Middle frontal gyrus (tissue), 1 donor: Measurements from ENCODE around the gene RXRA.
A peak's percentile ranks its signal among the peaks of the same experiment; 100 is the strongest.

Source experiments
- DNase-seq: peaks from one replicate; pipeline ENCODE4 v3.0.0-alpha.2; 2015; ENCODE audit warnings: low spot score; ENCODE audit errors: extremely low spot score

RXRA gene

DNA sequence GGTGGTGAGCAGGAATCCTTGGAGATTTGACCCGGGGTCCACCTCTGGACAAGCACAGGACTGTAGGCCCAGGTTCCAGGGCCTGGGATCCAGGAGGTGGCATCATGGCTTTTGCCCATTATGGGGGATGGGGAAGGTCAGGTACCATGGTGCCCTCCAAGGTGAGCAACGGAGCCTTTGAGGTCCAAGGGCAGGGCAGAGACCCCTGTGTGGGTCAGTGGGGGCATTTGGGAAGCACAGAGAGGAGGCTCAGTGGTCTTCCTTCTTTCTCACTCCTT is 117.7 kb downstream of the RXRA start:
- DNase-seq = no peak

DNA sequence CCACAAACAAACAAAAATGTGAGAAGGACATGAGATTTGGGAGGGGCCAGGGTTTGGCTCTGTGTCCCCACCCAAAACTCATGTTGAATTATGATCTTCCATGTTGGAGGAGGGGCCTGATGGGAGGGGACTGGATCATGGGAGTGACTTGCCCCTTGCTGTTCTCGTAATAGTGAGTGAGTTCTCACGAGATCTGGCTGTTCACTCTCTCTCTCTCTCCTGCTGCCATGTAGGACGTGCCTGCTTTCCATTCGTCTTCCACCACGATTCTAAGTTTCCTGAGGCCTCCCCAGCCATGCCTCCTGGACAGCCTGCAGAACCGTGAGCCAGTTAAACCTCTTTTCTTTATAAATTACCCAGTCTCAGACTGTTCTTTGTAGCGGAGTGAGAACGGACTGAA is 118.7 kb downstream of the RXRA start:
- no peak for DNase-seq

DNA sequence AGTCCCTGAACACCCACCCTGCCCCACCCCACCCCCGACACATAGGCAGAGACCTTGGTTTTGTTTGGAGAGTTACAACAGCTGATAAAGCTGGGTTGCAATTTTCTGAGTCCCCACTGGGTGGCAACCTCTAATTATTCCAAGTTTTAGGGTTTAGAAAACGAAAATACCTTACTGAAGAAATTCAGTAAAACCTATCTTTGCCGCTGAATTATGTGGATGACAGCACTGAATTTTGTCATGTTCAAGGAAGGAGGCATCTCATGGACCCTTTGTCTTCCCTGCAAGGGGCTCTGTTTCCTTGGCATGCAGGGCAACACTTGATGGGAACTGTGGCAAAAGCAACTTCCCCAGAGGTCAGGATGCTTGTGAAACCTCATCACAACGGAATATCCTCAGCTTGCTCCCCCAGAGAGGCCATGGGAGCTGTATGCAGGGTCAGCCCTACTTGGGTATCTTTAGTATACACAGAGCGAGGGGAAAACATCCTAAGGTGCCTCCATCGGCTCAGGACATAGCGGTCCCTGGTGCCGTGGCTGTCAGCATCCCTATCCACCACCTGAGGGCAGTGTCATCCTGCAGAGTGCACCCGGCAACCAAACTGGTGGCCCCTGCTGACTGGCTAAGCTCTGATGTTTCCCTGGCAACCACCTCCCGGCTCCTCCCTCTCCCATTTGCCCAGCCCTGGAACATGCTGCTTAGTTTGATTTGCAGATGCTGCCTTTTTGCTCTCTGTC is 123.1 kb downstream of the RXRA start:
- DNase-seq = peak; percentile 84

DNA sequence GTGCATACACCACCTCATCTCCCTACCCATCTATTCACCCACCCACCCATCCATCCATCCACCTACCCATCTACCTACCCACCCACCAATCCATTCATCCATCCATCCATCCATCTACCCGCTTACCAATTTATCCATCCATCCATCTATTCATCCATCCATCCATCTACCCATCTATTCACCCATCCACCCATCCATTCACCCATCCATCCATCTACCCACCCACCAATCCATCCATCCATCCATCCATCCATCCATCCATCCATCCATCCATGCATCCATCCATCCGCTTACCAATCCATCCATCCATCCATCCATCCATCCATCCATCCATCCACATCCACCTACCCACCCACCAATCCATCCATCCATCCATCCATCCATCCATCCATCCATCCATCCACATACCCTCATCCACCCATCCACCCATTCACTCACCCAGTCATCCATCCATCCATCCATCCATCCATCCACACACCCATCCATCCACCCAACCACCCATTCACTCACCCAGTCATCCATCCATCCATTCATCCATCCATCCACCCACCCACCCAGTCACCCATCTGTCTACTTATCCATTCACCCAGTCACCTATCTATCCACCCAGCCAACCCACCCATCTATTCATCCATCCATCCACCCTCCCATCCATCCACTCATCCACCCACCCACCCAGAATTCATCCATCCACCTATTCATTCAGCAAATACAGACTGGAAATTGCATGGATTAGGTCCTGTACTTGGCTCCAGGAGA is 125.6 kb downstream of the RXRA start:
- no peak for DNase-seq

DNA sequence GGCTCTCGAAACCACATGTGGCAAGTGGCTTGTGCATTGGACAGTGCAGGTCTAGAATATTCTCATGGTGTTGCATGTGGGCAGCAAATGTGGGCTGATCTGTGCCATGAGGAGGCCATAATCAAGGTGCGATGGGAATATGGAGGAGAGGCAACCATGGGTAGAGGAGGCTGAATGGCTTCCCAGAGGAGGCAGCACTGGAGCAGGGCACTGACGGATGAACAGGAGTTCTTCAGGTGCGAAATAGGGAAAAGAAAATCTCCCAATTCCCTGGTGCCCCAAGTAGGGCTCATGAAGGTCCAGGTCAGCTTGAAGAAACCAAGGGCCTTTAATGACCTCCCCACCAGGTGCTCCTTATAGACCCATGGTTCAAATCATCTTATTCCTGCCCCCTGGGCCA is 126.5 kb downstream of the RXRA start:
- DNase-seq = no peak

DNA sequence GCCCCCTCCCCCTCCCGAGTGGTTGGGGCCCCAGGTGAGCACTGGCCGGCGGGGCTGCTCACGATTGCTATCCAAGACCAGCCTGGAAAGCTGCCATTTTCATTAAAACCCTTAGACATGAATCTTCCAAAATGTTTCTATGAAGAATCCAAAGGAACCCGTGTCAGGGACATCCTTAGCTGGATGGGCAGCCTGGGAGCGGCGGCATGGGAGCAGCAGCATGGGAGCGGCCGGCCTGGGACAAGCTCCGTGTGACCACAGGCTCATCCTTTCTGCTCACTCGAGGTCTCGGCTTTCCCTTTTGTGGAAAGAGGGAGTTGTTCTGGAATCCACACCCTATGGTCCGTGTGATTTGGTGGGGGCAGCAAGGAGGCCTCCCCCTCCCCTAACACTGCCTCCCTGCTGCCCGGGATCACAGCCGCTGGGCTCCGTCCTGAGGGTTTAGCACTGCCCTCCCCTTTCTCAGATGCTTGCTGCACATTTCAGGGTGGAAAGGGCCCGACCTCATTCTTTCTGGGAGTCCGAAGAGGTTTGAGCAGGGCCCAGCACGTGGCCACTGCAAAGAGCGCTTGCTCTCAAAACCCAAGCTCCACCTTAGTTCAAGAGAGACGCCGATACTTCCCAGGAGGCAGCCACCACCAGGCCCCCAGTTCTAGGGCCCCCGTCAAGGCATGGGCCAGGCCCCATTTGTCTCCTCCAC is 127.7 kb downstream of the RXRA start:
- DNase-seq = no peak

DNA sequence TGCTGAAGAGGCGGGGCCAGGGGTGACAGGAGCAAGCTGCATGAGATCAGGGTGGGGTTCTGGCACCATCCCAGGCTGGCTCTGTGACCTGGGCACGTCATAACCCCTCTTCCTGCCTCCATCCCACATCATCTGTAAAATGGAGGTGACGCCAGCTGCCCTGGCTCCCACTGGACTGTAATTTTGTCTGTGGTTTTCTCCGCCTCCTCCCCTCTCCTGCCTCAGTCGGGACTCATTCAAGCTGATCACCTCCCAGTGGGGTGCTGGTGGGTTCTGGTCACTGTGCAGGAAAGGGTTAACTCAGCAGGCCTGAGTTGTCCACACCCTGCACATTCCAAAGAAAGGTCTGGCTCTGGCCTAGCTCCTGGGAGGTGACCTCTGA is 128.2 kb downstream of the RXRA start:
- no peak for DNase-seq

DNA sequence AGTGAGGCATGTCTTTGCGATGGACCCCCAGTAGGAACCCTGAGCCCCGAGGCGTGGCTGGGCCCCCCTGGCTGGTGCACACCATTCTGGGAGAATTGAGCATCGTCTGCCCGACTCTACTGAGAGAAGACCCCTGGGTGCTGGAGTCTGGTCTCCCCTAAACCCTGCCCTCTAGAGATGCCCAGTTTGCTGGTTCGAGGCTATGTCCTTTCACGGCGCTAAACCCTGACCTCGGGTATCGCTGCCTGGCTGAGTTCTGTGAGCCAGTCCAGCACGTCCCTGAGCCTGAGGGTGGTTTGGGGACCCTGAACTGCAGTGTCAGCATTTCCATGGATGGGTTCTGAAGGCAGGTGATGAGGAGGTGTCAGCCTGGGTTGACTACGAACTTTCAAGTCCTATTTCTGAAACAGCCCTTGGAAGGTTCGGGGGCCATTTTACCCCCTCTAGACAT is 128.8 kb downstream of the RXRA start:
- no peak for DNase-seq

DNA sequence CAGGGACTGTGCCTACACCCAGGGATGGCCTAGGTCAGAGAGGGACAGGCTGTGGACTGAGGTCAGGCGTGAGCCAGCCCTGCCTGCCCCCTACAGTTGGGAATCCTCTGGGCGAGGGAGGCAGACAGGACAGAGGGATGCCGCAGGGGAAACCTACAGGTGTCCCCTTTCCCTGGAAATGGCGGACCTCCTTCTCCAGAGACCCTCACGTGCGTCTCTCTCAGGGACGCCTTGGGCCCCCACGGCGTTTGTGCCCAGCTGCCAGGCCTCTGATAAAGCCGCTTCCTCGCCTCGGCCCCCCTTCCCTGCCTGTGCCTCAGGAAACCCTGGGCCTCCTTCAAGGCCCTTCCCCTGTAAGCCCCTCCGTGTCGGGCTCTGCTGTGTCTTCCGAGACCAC is 129.3 kb downstream of the RXRA start:
- no peak for DNase-seq

DNA sequence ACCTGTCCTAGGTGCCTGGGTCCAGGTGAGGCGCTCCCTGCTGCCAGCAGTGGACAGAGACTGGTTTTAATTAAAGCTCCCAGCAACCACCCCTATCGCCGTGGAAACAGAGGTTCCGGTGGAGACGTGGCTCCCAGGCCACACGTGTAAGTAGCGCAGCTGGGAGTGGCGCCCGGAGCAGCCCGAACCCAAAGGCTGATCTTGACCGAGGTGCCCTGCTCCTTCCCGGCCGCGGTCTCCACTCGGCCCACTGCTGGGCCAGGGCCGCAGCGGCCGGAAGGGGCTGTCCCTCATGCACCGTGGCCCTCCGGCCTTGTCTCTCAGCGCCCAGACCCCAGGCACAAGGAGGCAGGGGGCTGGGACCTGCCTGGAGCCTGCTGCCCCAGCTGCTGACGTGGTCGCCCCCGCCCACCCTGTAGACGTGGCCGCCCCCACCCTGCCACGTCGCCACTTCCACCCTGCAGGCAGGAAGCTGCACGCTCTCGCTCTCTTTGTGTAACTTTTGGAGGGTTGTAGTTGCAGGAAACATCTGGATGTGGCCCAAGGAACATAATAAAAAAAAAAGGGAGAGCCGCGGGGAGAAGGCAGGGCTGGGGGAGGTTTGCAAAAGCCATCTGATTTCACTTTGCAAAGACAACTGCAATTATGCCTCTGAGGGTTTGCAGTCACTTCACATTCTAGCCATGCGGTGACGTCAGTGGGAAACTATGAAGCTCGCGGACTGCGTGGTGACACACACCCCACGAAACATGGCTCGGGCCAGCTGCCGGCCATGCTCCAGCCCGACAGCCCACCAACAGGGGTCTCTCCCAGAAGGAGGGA is 129.9 kb downstream of the RXRA start:
- DNase-seq = no peak

DNA sequence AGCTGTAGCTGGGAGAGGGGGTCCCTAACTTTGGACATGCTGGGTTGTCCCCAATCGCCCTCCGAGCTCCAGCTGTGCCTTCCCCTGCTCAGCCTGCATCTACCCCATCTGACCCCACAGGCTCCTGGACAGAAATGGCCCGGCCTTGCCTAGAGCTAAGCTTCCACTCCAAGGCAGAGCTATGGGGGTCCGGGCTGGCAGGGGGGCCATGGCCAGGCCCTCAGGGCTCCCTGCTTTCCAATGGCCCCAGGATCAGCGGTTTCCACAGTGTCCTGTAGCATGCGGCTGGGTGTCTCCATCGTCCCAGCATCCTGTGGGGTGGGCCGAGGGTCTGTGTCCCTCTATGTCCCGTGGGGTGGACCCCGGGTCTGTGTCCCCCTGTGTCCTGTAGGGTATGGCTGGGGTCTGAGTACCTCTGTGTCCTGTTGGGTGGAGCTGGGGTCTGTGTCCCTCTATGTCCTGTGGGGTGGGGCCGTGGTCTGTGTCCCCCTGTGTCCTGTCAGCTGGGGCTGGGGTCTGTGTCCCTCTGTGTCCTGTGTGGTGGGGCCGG is 130.6 kb downstream of the RXRA start:
- no peak for DNase-seq

DNA sequence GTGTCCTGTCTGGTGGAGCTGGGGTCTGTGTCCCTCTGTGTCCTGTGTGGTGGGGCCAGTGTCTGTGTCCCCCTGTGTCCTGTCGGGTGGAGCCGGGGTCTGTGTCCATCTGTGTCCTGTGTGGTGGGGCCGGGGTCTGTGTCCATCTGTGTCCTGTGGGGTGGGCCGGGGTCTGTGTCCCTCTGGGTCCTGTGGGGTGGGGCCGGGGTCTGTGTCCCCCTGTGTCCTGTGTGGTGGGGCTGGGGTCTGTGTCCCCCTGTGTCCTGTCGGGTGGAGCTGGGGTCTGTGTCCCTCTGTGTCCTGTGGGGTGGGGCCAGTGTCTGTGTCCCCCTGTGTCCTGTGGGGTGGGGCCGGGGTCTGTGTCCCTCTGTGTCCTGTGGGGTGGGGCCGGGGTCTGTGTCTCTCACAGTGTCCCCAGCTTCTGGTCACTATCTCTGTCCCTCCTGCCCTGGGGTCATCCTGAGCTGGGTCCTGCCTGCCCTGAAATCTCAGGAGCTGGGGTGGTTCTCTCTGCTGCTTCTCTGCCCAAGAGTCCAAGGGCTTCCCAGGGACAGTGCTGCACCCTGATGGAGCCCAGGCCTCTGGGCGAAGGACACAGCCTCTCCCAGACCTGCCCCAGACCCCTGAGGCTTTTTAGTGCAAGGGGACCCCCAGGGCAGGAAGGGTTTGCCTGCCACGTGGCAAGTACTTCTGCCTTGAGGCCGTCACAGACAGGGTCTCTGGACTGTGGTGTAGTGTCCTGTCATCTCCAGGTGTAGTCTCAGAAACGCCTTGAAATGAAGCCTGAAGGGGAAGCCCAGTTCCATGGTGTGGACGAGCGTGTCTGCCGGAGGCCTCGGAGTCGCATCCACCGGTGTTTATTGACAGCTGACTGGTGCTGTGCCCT is 131.3 kb downstream of the RXRA start:
- no peak for DNase-seq

DNA sequence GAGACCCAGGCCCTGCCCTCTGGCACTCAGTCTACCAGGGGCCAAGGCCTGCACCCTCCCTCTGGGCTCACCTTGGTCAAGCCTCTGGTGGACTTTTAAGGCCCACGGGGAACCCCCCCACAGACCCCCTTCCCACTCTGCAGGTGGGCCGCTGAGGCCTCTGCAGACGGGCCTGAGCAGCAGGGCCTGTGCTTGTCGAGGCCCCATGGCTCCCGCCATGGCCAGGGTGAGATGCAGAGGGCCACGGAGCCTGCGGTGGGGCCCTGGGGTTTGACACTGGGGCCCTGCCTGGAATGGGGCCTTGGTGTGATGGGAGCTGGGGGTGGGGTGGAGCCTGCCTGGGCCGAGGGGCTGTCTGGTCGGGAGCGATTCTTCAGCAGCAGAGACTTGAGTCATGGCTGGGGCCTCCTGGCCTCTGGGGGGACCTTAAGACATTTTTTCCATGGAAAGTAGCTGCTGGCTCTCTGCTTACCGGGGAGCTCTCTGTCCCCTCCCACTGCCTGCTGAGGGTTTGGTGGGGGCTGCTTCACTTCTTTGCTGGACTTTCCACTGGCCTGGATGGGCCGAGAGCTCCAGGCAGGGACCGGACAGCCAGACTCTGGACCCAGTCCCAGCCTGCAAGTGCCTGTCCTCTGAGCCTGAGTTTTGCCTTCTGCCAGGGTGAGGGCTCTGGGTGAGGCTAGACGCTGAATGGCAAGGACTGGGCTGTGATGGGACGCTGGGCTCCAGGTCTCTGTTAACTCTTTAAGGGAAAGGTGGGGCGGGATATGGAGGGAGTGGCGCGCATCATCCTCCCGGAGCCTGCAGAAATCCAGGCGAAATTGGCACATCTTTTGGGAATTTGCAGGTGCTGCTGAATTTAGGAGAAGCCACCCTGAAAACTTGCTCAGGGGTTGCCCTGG is 132.2 kb downstream of the RXRA start:
- DNase-seq = no peak

DNA sequence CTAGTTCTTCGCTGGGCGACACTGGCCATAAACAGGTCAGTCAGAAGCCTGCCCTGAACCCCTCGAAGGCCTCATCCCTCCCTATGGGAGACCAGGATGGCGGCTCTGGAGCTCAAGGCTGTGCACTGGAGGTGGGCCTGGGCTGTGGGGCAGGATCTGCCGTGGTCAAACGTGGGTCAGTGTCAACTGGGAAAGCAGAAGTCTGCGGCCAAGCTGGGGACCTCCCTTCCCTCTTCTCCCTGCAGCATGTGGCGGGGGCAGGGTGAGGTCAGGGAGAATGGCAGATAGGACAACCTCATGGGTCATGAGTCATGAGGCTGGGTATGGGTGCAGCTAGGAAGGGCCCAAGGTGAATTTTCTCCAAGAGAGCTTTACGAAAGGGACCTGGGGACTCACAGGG is 132.9 kb downstream of the RXRA start:
- no peak for DNase-seq

DNA sequence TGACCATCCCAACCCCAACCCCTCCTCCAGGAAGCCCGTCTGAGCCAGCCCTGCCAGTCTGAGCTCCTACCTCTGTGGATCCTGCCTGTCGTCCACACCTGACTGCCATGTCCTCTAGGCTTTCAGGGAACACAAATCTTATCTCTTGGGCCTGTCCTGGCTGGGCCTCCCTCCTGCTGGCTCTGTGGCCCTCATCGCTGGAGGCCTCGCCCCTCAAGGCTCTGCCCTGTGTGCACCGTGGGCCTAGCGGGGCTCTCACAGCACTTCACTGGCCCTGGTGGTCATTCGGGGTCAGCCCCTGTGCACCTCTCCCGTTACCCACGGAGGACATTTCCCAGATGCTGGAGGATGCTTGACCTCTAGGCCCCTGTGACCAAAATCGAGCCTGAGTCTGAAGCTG is 133.3 kb downstream of the RXRA start:
- no peak for DNase-seq

DNA sequence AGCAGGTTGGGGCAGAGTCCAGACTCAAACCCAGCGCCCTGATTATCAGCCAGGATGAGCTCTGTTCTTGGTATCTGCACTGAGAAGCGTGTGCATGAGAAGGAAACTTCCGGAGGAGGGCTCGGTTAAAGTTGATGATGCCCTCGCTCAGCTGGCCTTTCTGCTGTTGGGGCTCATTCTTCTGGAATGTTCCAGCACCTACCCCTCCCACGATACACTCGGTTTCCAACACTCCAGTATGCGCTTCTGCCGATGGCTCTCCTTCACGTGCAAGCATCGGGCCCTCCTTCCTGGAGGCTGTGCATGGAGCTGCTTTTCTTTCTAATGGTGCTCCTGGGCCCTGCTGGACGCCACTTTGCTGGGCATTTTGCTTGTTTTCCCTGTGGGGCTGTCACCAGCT is 134.0 kb downstream of the RXRA start:
- no peak for DNase-seq

DNA sequence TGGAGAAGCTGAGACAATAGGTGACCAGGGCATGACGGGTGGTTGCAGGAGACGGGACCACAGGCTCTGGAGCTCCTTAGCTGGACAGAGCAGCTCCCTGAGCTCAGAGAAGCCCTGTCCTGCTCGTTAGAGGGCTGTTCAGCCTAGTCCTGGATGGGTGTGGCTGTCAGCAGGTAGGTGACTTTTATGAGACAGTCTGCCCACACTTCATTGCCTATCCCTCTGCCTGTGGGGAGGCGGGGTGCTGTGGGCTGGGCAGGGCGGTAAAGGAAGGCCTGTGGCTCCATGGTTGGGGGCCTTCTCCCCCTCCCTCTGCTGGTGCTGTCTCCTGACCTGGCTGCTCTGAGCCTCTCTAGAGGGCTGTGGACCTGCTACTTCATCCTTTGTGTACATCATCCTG is 134.6 kb downstream of the RXRA start:
- no peak for DNase-seq

DNA sequence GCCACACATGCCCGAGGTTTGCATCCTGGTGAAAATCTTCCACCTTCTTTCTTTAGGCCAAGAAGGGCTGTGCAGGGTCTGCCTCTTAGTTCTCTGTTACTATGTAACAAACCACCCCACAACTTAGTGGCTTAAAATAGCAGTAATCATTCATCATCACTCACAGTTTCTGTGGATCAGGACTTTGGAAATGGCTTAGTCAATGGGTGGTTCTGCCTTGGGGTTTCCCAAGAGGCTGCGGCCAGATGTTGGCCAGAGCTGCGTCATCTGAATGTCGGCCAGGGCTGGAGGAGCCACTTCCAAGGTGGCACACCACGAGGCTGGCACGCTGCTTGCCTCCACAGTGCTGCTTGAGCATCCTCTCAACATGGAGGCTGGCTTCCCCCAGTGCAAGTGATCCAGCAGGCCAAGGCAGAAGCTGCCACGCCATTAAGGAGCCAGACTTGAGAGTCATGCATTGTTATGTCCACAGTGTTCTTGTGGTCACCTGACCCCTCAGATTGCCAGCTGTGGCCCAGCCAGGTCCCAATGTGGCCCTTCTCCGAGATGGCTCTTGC is 135.2 kb downstream of the RXRA start:
- no peak for DNase-seq

DNA sequence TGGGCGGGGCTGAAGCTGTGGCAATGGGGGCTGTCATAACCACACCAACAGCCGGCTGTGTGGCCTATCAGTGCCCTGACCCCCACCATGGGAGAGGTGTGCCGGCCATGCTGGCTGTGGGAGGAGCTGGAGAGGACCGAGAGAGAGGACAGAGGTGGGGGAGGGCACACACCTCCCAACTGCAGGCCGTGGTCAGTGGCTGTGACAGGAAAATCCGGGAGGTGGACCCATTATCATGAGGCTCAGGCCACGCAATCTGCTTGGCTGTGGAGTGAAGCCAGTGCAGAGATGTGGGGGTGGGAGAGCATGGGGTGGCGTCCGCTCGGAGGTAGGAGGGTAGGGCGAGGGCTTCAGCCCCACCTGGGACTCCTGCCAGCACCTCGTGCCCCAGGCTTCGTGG is 136.1 kb downstream of the RXRA start:
- DNase-seq = no peak
